HCT116 (cell line): ENCODE data around the gene UXS1. TPM values are rescaled to one million over a fixed set of nuclear protein-coding genes. Genes with fewer than 3 reads are reported as not detected.

Source experiments
- ATAC-seq: fragments of 200-7000 bp; cut with Tn5 transposase; 2 replicates; pipeline ENCODE4 v1.9.1; 2020; ENCODE audit warnings: mild to moderate bottlenecking, moderate library complexity
- BruUV-seq: library from RNA; stranded (reverse); fragments of 400-500 nt; replicated peaks from 2 replicates; lab custom pipeline; 2021; lab: Mats Ljungman, UMichigan
- CTCF ChIA-PET: fragments of 300-600 bp; sonication (Branson Sonifier 250); formaldehyde crosslinking; loops from one replicate; lab custom pipeline; 2021; ENCODE audit warnings: antibody characterized with exemption; lab: Charles Lee
- POLR2A ChIA-PET: fragments of 300-600, 350-600 bp; sonication (Branson Sonifier 250); formaldehyde crosslinking; loops from one replicate; lab custom pipeline; 2021; ENCODE audit warnings: antibody characterized with exemption; lab: Charles Lee
- RAD21 ChIA-PET, 2 experiments: fragments of 300-600 bp; sonication (Branson Sonifier 250); formaldehyde crosslinking; loops; one replicate each; lab custom pipeline; 2023; ENCODE audit warnings: low total read pairs in 2 of 2; ENCODE audit not compliant: uncharacterized antibody in 2 of 2, unreplicated experiment in 2 of 2, low non-redundant PET in 1 of 2; lab: Charles Lee
- DNase-seq: peaks from one replicate; pipeline ENCODE4 v3.0.0-alpha.2; 2010; ENCODE audit warnings: low read depth, low spot score
- H2AFZ ChIP-seq: fragments of 200-600 bp; shearing (Covaris generic), sonication (generic); 2 replicates; pipeline ENCODE4 v1.6.1; 2017; ENCODE audit warnings: low read depth, mixed run types, mixed read lengths, antibody characterized with exemption, low read length; ENCODE audit not compliant: poor library complexity, severe bottlenecking
- H3K27ac ChIP-seq: 2 replicates; pipeline ENCODE4 v1.5.1; 2012; ENCODE audit warnings: low read depth, low read length
- H3K27me3 ChIP-seq: fragments of 200-600 bp; sonication (generic); 2 replicates; pipeline ENCODE4 v1.6.1; 2016; ENCODE audit warnings: mixed run types, low read length, mixed read lengths; ENCODE audit not compliant: insufficient read depth
- H3K36me3 ChIP-seq, 2 experiments: fragments of 200-500 bp in 1 of 2; fragments of 200-600 bp in 1 of 2; sonication (Bioruptor generic) in 1 of 2; sonication (generic) in 1 of 2; 2 replicates each; pipeline versions ENCODE4 v1.5.1 to v1.6.1; 2014 to 2016; ENCODE audit warnings: low read length in 2 of 2, inconsistent platforms in 1 of 2, mixed read lengths in 1 of 2, mixed run types in 1 of 2; ENCODE audit not compliant: insufficient read depth in 2 of 2, control insufficient read depth in 1 of 2
- H3K4me1 ChIP-seq, 2 experiments: fragments of 200-600 bp in 1 of 2; sonication (generic) in 1 of 2; 2 replicates each; pipeline versions ENCODE4 v1.5.1 to v1.6.1; 2012 to 2017; ENCODE audit warnings: low read length in 2 of 2, inconsistent platforms in 1 of 2, mild to moderate bottlenecking in 1 of 2, mixed read lengths in 1 of 2, mixed run types in 1 of 2, moderate library complexity in 1 of 2; ENCODE audit not compliant: insufficient read depth in 2 of 2, control insufficient read depth in 1 of 2
- H3K4me2 ChIP-seq: fragments of 200-600 bp; sonication (generic); 2 replicates; pipeline ENCODE4 v1.6.1; 2017; ENCODE audit warnings: mixed run types, low read length, mixed read lengths
- H3K4me3 ChIP-seq, 2 experiments: fragments of 200-600 bp in 1 of 2; sonication (generic) in 1 of 2; replicated peaks in 1 of 2; 2 replicates each; pipeline ENCODE4 v1.5.1; 2011 to 2016; ENCODE audit warnings: low read length in 2 of 2, control low read depth in 1 of 2, low read depth in 1 of 2, mild to moderate bottlenecking in 1 of 2, mixed read lengths in 1 of 2, mixed run types in 1 of 2
- H3K79me2 ChIP-seq: fragments of 200-600 bp; sonication (generic); 2 replicates; pipeline ENCODE4 v1.6.1; 2017; ENCODE audit warnings: mild to moderate bottlenecking, mixed run types, low read length, moderate library complexity, mixed read lengths; ENCODE audit not compliant: insufficient read depth
- H3K9ac ChIP-seq: fragments of 200-600 bp; sonication (generic); 2 replicates; pipeline ENCODE4 v1.6.1; 2016; ENCODE audit warnings: low read length, mixed read lengths
- H3K9me2 ChIP-seq: fragments of 200-600 bp; sonication (generic), shearing (Covaris generic); 2 replicates; pipeline ENCODE4 v1.6.1; 2017; ENCODE audit warnings: mixed run types, mild to moderate bottlenecking, moderate library complexity; ENCODE audit not compliant: insufficient read depth
- H3K9me3 ChIP-seq, 2 experiments: fragments of 200-500 bp in 1 of 2; fragments of 200-600 bp in 1 of 2; sonication (Bioruptor generic) in 1 of 2; sonication (generic) in 1 of 2; 2 replicates each; pipeline ENCODE4 v1.6.1; 2014 to 2017; ENCODE audit warnings: low read length in 2 of 2, mixed read lengths in 2 of 2, inconsistent platforms in 1 of 2, low read depth in 1 of 2, mild to moderate bottlenecking in 1 of 2, mixed run types in 1 of 2, moderate library complexity in 1 of 2; ENCODE audit not compliant: control insufficient read depth in 1 of 2, insufficient read depth in 1 of 2
- H4K20me1 ChIP-seq: fragments of 200-600 bp; sonication (generic), shearing (Covaris generic); 2 replicates; pipeline ENCODE4 v1.6.1; 2017; ENCODE audit warnings: mixed run types, mild to moderate bottlenecking, moderate library complexity; ENCODE audit not compliant: insufficient read depth
- ATF3 ChIP-seq: IDR thresholded peaks from 2 replicates; pipeline ENCODE4 v1.6.1; 2012
- EZH2 ChIP-seq: fragments of 200-600 bp; sonication (generic); IDR thresholded peaks from 2 replicates; pipeline ENCODE4 v1.6.1; 2017; ENCODE audit warnings: antibody characterized with exemption, mixed run types
- JUND ChIP-seq: IDR thresholded peaks from 2 replicates; pipeline ENCODE4 v1.6.1; 2012
- POLR2A ChIP-seq: IDR thresholded peaks from 2 replicates; pipeline ENCODE4 v1.7.0; 2011; ENCODE audit warnings: borderline replicate concordance; ENCODE audit not compliant: insufficient read depth, insufficient read length; ENCODE audit errors: extremely low read depth
- POLR2AphosphoS5 ChIP-seq: IDR thresholded peaks from 2 replicates; pipeline ENCODE4 v1.6.1; 2011; ENCODE audit warnings: mild to moderate bottlenecking, low read depth, low read length, moderate library complexity
- REST ChIP-seq: IDR thresholded peaks from 2 replicates; pipeline ENCODE4 v1.6.1; 2012; ENCODE audit warnings: low read depth
- ZFX ChIP-seq: fragments of 450-650 bp; IDR thresholded peaks from 2 replicates; pipeline ENCODE4 v1.6.1; 2017
- intact Hi-C: fragments of 100-400 bp; cut with micrococcal nuclease; formaldehyde crosslinking; loops from 2 replicates; pipeline ENCODE4 v1.10.0; 2022
- total RNA-seq: library from RNA; stranded (reverse); gene quantifications from one replicate; pipeline ENCODE4 v1.2.1, GENCODE V29; 2021; ENCODE audit not compliant: unreplicated experiment

The UXS1 gene
- total RNA-seq, 1 experiment from 2014 or later: 45.7 TPM

- no peaks in the 10 kb centered on the region for H4K20me1 ChIP-seq
- CTCF ChIA-PET: no interaction called here
- no peaks in the 10 kb centered on the region for H3K9me3 ChIP-seq
- no peak overlapping the region for H3K4me2 ChIP-seq
- intact Hi-C loops: loop anchor here (5.0 kb wide), 1 partner anchor 463 kb away; no protein-coding TSS in a partner anchor
- peaks cover 6% of the 10 kb centered on the region; the same call in 1 of the 2 replicates for H3K79me2 ChIP-seq
- BruUV-seq: no TSS peak
- H3K27ac ChIP-seq: no peak overlapping the region
- DNase-seq: no peak
- H3K4me3 ChIP-seq: no peak overlapping the region
- POLR2A ChIA-PET: no interaction called here
- ATAC-seq: no peak
- TF ChIP-seq EZH2 (no peak), REST (no peak), ZFX (no peak), POLR2AphosphoS5 (no peak), JUND (no peak), POLR2A (no peak), ATF3 (no peak)
- H3K9ac ChIP-seq: no peak overlapping the region
- RAD21 ChIA-PET: no interaction called here
- H3K27me3 ChIP-seq: no peaks in the 10 kb centered on the region
- H3K9me2 ChIP-seq: no peaks in the 10 kb centered on the region
- H3K4me1 ChIP-seq: peaks cover 15 to 46% of the 10 kb centered on the region in 2 experiments
- H2AFZ ChIP-seq: no peak overlapping the region
- no peaks in the 10 kb centered on the region; a peak in 1 of 4 replicates for H3K36me3 ChIP-seq
Observed at GRCh38 chr2:106119074-106119473, 75.0 kb downstream of the UXS1 start.
